BLaER1 treated with 17β-estradiol and CSF1 and Interleukin-3, amounts not matched to agents 10 nM and 100 nM (cell line): ENCODE results near the gene CABYR.

Experiments
- H3K27ac ChIP-seq, 11 experiments: shearing (Covaris generic); formaldehyde crosslinking; 2 replicates each; pipeline ENCODE4 v1.8.1; 2022
- H3K27me3 ChIP-seq, 11 experiments: shearing (Covaris generic); formaldehyde crosslinking; 2 replicates each; pipeline ENCODE4 v1.8.1; 2022
- H3K36me3 ChIP-seq, 11 experiments: shearing (Covaris generic); formaldehyde crosslinking; 2 replicates each; pipeline ENCODE4 v1.8.1; 2022
- H3K4me1 ChIP-seq, 10 experiments: shearing (Covaris generic); formaldehyde crosslinking; 2 replicates each; pipeline ENCODE4 v1.8.1; 2022
- H3K4me2 ChIP-seq, 11 experiments: shearing (Covaris generic); formaldehyde crosslinking; 2 replicates each; pipeline ENCODE4 v1.8.1; 2022
- H3K4me3 ChIP-seq, 10 experiments: shearing (Covaris generic); formaldehyde crosslinking; 2 replicates each; pipeline ENCODE4 v1.8.1; 2022
- H3K9ac ChIP-seq, 11 experiments: shearing (Covaris generic); formaldehyde crosslinking; 2 replicates each; pipeline ENCODE4 v1.8.1; 2022
- H3K9me3 ChIP-seq, 11 experiments: shearing (Covaris generic); formaldehyde crosslinking; replicated peaks in 1 of 11; 2 replicates each; pipeline ENCODE4 v1.8.1; 2022
- H4K20me1 ChIP-seq, 11 experiments: shearing (Covaris generic); formaldehyde crosslinking; 2 replicates each; pipeline ENCODE4 v1.8.1; 2022
- Cebpa-rat ChIP-seq, 11 experiments: shearing (Covaris generic); IDR thresholded peaks; 2 replicates each; pipeline ENCODE4 v1.8.1; 2022

The CABYR gene

DNA sequence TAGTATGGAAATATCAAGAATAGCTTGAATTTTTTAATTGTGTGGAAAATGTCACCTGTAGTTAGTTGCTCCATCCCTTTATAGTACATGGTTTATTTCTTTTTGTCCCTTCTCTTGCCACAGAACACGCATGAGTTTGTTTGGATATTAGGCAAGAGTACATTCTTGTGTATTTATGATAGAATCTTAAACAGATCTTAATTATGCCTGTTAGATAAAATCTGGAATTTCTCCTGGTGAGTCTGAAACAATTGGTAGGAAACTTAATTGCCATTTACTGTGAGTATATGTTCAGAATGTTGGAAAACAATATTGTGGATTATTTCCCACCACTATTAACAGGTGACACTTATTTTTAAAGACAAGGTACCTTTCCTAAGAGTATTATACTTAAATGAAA lies 30.2 kb upstream of the CABYR start:
- TF ChIP-seq Cebpa-rat (IDR thresholded peaks at IDR 0.05) = no peak
- H3K27ac ChIP-seq = no peak overlapping the region
- no peak overlapping the region for H3K9ac ChIP-seq
- H3K4me1 ChIP-seq = no peaks in the 10 kb centered on the region
- peaks cover 0 to 27% (median 8%) of the 10 kb centered on the region in 11 experiments; a peak in 13 of 22 replicates for H4K20me1 ChIP-seq
- no peak overlapping the region for H3K4me2 ChIP-seq
- H3K9me3 ChIP-seq = no peaks in the 10 kb centered on the region
- peaks cover 0 to 9% (median 0%) of the 10 kb centered on the region in 11 experiments; a peak in 3 of 22 replicates for H3K27me3 ChIP-seq
- H3K36me3 ChIP-seq = peaks cover 12 to 86% (median 48%) of the 10 kb centered on the region in 11 experiments
- no peak overlapping the region for H3K4me3 ChIP-seq

DNA sequence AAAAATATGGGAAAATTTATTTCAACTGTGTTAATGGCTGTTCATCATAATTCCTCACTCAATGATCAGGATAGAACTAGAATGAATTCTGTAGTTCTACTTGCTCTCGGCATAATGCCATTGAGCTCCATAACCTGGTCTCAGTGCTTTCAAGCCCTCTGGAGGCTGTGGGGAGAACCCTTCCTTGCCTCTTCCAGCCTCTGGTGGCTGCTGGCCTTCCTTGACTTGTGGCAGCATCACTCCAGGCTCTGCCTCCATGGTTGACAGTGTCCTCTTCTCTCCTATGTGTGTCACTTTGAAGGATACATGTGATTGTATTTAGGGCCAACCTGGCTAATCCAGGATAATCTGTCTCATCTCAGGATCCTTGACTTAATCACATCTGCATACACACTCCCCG lies 26.9 kb upstream of the CABYR start:
- Histone ChIP-seq H3K4me3 (no peak overlapping the region), H3K27me3 (peaks cover 0 to 18% (median 0%) of the 10 kb centered on the region in 11 experiments; a peak in 4 of 22 replicates), H3K4me1 (peaks cover 15 to 20% (median 17%) of the 10 kb centered on the region in 10 experiments), H3K9me3 (no peaks in the 10 kb centered on the region), H4K20me1 (peaks cover 0 to 55% (median 18%) of the 10 kb centered on the region in 11 experiments; a peak in 15 of 22 replicates), H3K9ac (no peak overlapping the region), H3K4me2 (no peak overlapping the region), H3K27ac (no peak overlapping the region), H3K36me3 (peaks cover 14 to 91% (median 46%) of the 10 kb centered on the region in 11 experiments)
- no peak for TF ChIP-seq Cebpa-rat (IDR thresholded peaks at IDR 0.05)

DNA sequence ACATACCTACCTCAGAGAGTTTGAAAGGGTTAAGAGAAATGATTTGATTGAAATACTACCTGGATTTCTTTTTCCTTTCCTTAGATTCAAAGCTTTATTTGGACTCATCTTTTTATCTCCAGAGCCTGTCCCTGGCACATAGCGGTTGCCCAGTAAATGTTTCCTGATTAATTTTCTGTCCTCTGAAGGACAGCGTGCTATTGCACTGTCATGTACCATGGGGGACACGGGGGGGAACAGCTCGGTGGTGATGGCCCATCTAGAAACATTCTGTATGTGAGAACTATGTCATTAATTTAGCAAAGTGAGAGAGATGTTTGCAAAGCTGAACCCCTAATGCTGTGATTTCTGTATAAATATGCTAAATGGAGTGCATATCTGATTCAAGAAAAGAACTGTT lies 26.4 kb upstream of the CABYR start:
- Histone ChIP-seq H3K27ac (no peak overlapping the region), H3K9me3 (no peaks in the 10 kb centered on the region), H3K27me3 (peaks cover 0 to 18% (median 0%) of the 10 kb centered on the region in 11 experiments; a peak in 4 of 22 replicates), H4K20me1 (peaks cover 0 to 53% (median 18%) of the 10 kb centered on the region in 11 experiments; a peak in 15 of 22 replicates), H3K4me1 (peaks cover 15 to 20% (median 17%) of the 10 kb centered on the region in 10 experiments), H3K36me3 (peaks cover 17 to 91% (median 49%) of the 10 kb centered on the region in 11 experiments), H3K9ac (no peak overlapping the region), H3K4me2 (no peak overlapping the region), H3K4me3 (no peak overlapping the region)
- no peak for TF ChIP-seq Cebpa-rat (IDR thresholded peaks at IDR 0.05)

DNA sequence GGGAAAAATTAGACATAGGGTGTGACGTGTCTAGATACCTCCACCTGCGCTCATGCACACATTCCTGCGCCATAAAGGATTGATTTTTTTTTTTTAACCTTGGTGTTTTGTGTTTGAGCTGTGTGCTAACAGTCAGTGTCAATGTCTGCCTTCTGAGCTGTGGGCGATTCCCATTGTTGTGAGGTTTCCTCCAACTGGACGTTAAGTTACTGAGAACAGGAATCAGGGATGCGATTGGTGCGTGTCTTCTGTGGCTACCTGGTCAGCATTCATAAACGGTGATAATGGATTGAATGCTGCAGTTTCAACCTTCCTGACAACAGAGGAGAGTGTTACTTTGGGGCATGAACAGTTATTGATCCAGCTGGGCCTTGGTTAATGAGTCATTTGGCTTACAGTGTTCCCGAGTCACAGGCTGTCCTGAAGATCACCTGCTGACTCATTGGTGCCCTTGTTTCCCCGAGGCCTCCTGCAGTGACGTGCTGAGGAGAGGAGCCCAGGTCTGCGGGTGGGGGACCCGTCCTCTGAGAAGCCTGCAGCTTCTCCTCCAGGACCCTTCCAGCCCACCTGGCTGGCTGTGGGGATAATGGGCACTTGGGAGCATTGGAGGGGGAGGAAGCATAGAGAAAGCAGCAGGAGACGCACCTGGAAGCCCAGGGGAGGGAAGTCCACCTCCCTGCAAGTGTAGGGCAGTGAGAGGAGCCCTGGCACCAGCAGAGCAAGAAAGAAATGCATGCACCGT lies 25.8 kb upstream of the CABYR start:
- no peak overlapping the region for H3K27ac ChIP-seq
- peaks cover 0 to 18% (median 0%) of the 10 kb centered on the region in 11 experiments; a peak in 4 of 22 replicates for H3K27me3 ChIP-seq
- H4K20me1 ChIP-seq = peaks cover 0 to 49% (median 18%) of the 10 kb centered on the region in 11 experiments; a peak in 15 of 22 replicates
- peaks cover 15 to 20% (median 17%) of the 10 kb centered on the region in 10 experiments for H3K4me1 ChIP-seq
- H3K36me3 ChIP-seq = peaks cover 19 to 91% (median 51%) of the 10 kb centered on the region in 11 experiments
- no peak overlapping the region for H3K4me3 ChIP-seq
- H3K9ac ChIP-seq = no peak overlapping the region
- no peak for TF ChIP-seq Cebpa-rat (IDR thresholded peaks at IDR 0.05)
- H3K9me3 ChIP-seq = no peaks in the 10 kb centered on the region
- H3K4me2 ChIP-seq = no peak overlapping the region

DNA sequence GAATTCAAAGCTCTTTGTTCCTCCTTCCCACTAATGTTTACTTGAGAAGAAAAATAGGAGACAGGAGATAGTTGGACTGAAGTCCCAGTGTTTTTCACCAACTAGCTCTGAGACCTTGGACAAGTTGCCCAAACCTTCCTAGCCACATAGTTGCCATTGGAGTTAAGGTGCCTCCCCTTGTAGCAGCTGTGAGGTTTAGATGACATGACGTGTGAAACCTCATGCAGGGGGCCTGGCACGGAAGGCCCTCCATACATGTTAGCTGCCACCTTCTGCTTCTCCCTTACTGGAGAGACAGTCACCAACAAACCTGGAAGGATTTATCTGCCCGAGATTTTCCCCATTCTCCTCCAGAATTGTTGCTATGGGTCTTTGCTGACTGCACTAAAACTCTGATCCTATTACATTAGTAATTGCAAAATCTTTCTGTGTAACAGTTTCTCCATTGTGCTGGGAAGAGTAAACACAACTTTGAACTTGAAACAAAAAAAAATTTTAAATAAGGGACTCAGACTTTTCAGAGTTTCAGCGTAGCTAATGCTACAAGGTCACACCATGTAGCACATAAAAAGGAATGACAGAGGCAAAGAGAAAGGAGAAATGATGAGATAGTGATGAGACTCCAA lies 23.8 kb upstream of the CABYR start:
- peaks cover 0 to 53% (median 19%) of the 10 kb centered on the region in 11 experiments; a peak in 15 of 22 replicates for H4K20me1 ChIP-seq
- TF ChIP-seq Cebpa-rat (IDR thresholded peaks at IDR 0.05) = no peak
- peaks cover 0 to 18% (median 0%) of the 10 kb centered on the region in 11 experiments; a peak in 4 of 22 replicates for H3K27me3 ChIP-seq
- H3K9me3 ChIP-seq = no peaks in the 10 kb centered on the region
- H3K36me3 ChIP-seq = peaks cover 30 to 89% (median 60%) of the 10 kb centered on the region in 11 experiments
- no peak overlapping the region for H3K4me3 ChIP-seq
- H3K9ac ChIP-seq = no peak overlapping the region
- H3K4me2 ChIP-seq = peak overlapping the region; percentile 3 to 80 (median 40); a peak in 21 of 22 replicates
- H3K27ac ChIP-seq = peak overlapping the region in 1 of 11 experiments; percentile 10; a peak in 1 of 22 replicates
- peaks cover 15 to 20% (median 17%) of the 10 kb centered on the region in 10 experiments for H3K4me1 ChIP-seq

DNA sequence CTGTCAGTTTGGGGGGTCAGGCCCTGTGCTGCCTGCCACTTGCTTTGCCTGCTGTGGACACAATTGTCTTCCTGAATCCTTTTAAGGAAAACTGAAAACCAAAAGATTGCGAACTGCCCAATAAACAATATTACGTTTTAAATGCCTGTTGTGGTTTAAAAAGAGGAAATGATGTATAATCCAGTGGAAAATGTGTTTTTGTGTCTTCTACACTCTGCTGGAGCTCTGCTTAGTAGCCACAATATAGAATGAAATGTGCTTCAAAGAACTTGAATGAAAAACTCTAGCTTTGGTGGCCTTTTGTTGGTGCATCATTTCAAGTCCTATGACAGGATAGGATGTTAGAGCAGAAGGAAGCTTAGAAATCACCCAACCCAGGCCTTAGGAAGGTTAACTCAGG lies 23.2 kb upstream of the CABYR start:
- no peak overlapping the region for H3K27ac ChIP-seq
- TF ChIP-seq Cebpa-rat (IDR thresholded peaks at IDR 0.05) = no peak
- peaks cover 0 to 53% (median 19%) of the 10 kb centered on the region in 11 experiments; a peak in 15 of 22 replicates for H4K20me1 ChIP-seq
- H3K4me2 ChIP-seq = peak overlapping the region; percentile 3 to 80 (median 40); a peak in 21 of 22 replicates
- H3K27me3 ChIP-seq = peaks cover 0 to 18% (median 0%) of the 10 kb centered on the region in 11 experiments; a peak in 4 of 22 replicates
- H3K9me3 ChIP-seq = no peaks in the 10 kb centered on the region
- peaks cover 36 to 89% (median 66%) of the 10 kb centered on the region in 11 experiments for H3K36me3 ChIP-seq
- no peak overlapping the region for H3K9ac ChIP-seq
- peaks cover 15 to 20% (median 17%) of the 10 kb centered on the region in 10 experiments for H3K4me1 ChIP-seq
- H3K4me3 ChIP-seq = no peak overlapping the region

DNA sequence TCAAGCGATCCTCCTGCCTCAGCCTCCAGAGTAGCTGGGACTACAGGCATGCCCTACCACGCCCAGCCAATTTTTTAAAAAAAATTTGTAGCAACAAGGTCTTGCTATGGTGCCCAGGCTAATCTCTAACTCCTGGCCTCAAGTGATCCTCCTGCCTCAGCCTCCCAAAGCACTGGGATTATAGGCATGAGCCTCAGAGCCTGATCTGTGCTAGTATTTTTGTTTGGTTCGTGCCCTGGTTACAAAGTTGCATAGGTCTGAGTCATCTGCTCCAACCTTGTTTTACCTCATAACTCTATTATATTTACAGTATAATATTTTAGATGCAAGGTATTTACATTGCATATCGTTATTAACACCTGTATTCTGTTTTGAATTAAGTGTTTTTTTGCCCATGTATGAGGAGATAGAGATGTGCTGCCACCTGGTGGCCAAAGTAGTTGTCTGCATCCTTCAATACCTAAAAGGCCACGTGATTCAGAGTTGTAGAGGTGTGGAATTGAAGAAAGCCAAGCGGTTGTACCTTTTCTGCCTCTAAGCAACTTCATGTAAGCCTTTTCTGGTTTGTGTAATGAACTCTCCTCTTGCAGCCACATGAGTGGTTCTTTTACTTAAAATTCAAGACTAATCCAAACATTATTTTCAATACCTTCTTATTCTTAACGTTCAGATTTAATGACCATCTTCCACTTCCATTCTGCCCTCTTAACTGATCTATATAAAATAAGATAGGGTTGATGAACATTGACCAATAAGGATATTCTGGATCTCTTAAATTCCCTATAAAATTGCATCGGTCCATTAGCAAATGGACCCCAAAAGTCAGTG lies 19.9 kb upstream of the CABYR start:
- Histone ChIP-seq H3K4me1 (peaks cover 15 to 20% (median 17%) of the 10 kb centered on the region in 10 experiments), H3K27ac (no peak overlapping the region), H3K27me3 (peaks cover 0 to 7% (median 0%) of the 10 kb centered on the region in 11 experiments; a peak in 3 of 22 replicates), H3K9ac (no peak overlapping the region), H3K9me3 (no peaks in the 10 kb centered on the region), H3K4me3 (no peak overlapping the region), H3K4me2 (no peak overlapping the region), H3K36me3 (peaks cover 41 to 97% (median 82%) of the 10 kb centered on the region in 11 experiments), H4K20me1 (peaks cover 0 to 40% (median 12%) of the 10 kb centered on the region in 11 experiments; a peak in 10 of 22 replicates)
- no peak for TF ChIP-seq Cebpa-rat (IDR thresholded peaks at IDR 0.05)

DNA sequence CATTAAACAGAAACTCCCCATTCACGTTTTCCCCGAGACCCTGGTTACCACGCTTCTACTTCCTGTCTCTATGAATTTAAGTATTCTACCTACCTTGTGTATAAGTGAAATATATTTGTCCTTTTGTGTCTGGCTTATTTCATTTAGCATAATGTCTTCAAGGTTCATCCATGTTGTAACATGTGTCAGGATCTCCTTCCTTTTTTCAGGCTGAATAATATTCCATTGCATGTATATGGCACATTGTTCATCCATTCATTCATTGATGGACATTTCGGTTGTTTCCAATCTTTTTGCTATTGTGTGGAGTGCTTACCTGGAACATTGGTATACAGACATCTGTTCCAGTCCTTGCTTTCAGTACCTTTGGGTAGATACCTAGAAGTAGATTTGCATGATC lies 18.2 kb upstream of the CABYR start:
- no peak overlapping the region for H3K4me3 ChIP-seq
- peaks cover 5 to 8% (median 6%) of the 10 kb centered on the region in 10 experiments for H3K4me1 ChIP-seq
- H4K20me1 ChIP-seq = peaks cover 0 to 23% (median 5%) of the 10 kb centered on the region in 11 experiments; a peak in 7 of 22 replicates
- H3K9me3 ChIP-seq = no peaks in the 10 kb centered on the region
- TF ChIP-seq Cebpa-rat (IDR thresholded peaks at IDR 0.05) = no peak
- peaks cover 49 to 97% (median 88%) of the 10 kb centered on the region in 11 experiments for H3K36me3 ChIP-seq
- H3K9ac ChIP-seq = no peak overlapping the region
- no peaks in the 10 kb centered on the region for H3K27me3 ChIP-seq
- no peak overlapping the region for H3K27ac ChIP-seq
- H3K4me2 ChIP-seq = no peak overlapping the region
